ENCODE results near the gene METTL24.
"Not testable (repeated sequence)": the region's sequence is repeated elsewhere in the genome, so short reads cannot be mapped to it uniquely, and the experiment has no call there.

METTL24 gene

DNA sequence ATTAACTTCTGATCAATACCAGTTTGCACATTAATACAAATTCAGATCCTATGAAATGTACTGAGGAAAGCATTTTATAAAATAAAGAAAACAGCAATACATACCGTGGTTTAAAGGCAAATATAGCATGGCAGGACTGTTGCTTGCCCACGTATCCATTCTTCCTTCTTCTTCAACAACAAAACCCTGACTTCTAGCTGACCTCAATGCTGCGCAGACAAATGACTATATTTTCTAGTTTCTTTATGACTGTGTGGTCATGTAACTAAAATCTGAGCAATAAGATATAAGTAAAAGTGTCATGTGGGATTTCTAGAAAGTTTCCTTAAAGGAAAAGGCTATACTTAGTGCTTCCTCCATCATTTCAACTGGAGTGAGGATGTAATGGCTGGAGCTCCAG is 92.9 kb downstream of the METTL24 start:
- DNase-seq (ENCODE audit: low spot score) = no peak

DNA sequence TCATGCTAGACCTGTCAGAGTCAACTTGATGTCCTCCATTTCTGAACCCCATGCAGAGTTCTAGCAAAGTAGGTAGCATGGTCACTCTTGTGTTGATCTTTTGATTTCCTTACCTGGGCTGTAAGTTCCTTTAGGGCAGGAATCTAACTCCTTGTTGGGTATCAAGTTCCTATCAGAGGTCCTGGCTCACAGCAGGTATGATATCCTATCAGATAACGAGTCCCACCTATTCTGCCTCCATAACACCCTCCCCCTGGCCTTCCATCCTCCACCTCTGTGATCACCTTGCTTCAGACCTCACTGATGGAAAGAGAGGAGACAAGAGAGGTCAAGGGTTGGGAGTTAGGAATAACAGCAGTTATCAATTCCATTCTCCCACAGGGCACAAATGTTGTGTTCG is 101.8 kb downstream of the METTL24 start:
- no peak for DNase-seq (ENCODE audit: low spot score)

DNA sequence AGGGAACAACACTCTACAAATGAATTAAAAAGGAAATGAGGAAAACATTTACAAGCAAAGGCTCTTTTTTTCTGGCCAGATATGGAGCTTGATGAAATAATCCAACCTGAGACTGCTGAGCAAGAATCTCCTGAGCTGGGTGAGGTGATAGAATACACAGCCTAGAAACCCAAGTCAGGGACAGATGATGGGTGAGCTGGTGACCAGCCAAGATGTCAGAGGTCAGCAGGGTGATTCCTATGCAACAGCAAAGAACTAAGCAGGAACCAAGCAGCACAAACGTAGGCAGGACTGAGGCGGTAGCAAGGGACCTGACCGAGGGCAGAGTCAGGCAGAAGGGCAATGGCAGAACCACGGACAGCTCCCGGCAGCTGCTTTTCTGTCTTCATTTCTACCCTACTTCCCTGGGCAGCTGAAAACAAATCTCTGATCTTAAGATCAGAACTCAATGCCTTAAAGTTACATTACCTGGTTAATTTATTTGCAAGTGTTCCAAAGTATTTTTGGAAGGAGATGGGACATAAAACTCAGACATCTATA is 102.9 kb downstream of the METTL24 start:
- DNase-seq (ENCODE audit: low spot score) = peak; percentile 55

DNA sequence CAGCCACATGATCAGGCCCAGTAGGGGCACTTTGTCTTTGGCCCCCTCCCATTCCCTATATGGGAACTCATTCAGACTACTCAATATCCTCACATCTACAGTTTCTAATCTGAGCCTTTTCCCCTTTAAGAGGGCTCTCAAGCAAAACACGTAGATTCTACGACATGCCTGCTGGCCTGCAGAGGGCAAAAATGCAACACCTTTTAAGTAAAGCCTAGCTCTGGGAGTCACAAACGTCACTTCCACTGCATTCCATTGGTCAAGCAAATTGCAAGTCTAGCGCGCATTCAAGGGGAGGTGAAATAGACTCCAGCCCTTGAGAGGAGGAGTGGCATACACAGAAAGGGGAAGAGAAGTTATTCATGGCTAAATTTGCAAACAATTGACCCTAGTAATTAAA is 107.3 kb downstream of the METTL24 start:
- no peak for DNase-seq (ENCODE audit: low spot score)

DNA sequence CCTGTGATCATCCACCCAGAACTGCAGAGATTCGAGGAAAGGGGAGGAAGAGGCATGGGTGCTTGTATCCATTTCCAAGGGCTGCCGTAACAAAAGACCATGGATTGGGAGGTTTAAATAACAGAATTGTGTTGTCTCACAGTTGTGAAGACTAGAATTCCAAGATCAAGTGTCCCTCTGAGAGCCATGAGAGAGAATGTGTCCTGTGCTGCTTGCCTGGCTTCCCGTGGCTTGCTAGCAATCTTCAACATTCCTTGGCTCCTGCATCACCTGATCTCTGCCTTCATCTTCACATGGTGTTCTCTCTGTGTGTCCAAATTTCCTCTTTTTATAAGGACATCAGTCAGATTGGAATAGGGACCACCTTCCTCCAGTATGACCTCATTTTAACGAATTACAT is 108.1 kb downstream of the METTL24 start:
- no peak for DNase-seq (ENCODE audit: low spot score)

DNA sequence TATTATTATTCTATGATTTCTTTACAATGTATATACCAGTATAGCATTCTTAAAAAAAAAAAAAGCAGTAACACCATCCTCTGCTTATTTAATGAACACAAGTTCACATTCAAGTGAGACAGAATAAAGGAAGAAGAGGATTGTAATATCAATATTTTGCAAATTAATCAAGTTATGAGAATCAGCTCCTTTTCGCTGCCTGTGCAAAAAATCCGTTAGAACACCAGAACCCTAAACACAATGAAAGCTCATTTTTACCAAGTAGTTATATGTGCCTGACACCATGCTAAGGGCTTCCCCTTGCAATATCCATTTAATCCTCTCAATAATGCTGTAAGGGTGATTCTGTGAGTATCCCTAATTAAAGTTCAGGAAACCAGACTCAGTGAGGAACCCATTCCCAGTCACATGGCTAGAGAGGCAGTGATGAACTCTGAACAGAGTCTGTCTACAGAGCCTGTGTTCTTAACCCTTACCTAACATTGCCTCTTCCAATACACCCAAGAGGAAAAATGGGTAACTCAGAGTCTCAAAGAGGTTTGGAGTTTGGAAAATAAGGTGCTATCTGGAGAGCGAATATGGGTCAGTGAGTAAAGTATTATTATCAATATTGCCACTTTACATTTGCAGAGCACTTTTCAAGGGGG is 111.1 kb downstream of the METTL24 start:
- DNase-seq (ENCODE audit: low spot score) = no peak

- no peak for DNase-seq (ENCODE audit: low spot score)
Measured at GRCh38 chr6:110246378-110246777, 111.8 kb downstream of the METTL24 start.

- DNase-seq (ENCODE audit: low spot score) = peak; percentile 31
Measured at GRCh38 chr6:110244621-110245020, 113.5 kb downstream of the METTL24 start.

DNA sequence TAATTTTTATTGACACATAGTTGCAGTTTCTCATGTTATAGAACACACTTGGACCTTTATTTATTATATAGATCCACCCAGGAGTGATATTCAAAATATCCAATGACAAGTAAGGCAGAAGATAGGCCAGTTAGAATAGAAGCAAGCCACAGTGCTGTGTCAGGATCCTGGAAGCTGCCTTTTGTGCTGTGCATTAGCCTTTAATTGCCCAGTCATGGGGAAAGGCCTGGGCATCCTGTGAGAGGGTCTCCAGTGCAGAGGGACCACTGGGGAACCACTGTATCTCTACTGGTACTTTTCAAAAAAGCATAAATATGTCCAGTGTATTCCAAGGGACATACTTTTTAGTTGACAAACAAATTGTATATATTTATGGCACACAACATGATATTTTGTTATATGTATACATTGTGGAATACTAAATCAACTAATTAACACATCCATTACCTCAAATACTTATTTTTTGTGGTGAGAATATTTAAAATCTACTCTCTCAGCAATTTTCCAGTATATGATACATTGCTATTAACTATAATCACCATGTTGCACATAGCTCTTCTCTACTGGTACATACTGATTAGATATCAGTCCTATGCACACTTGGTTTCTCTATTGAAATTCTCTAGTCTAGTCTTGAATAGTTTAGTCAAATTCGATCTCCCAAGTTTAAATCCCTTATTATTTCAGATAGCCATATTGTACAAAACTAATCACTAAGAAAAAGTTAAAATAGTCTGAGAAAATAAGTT is 118.4 kb downstream of the METTL24 start:
- DNase-seq (ENCODE audit: low spot score) = no peak

- DNase-seq (ENCODE audit: low spot score) = not testable (repeated sequence)
Measured at GRCh38 chr6:110236007-110236406, 122.1 kb downstream of the METTL24 start.

- DNase-seq (ENCODE audit: low spot score) = no peak
Measured at GRCh38 chr6:110233770-110234374, 124.3 kb downstream of the METTL24 start.

DNA sequence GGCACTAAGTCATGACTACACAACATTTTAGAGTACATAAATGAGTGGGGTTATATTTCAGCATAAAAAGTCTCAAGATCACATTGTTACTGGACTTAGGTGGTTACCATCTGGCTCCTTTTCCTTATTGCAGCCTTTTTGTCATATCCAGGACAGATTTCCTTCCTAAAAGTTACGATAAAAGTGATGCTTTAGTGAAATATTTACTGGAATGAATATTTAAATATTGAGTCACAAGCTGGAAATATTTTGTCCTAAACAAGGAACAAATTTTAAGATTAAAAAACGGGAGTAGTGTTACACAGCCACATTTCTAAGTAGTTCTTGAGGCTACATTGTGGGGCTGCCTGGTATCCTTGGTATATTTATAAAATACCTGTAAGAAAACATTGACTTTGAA is 125.7 kb downstream of the METTL24 start:
- DNase-seq (ENCODE audit: low spot score) = no peak

DNA sequence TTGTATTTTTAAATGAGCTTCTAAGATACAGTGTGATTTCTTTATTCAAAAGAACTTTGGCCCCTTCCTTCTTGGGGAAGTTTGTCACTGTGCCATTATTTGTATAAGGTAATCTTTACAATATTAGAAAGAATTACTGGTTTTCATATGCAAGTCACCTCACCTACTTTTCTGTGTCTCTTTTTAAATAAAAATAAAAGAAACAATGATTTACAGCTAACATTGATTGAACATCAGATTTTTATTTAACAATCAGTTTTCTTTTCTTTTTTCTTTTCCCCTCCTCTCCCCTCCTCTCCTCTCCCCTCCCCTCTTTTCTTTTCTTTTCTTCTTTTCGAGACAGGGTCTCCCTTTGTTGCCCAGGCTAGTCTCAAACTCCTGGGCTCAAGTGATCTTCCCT is 131.9 kb downstream of the METTL24 start:
- DNase-seq (ENCODE audit: low spot score) = no peak

GRCh38 chr6:110221738-110222137 is 136.4 kb downstream of the METTL24 start:
- DNase-seq (ENCODE audit: low spot score) = no peak

- DNase-seq (ENCODE audit: low spot score) = peak; percentile 21
Measured at GRCh38 chr6:110217266-110217665, 140.9 kb downstream of the METTL24 start.

- DNase-seq (ENCODE audit: low spot score) = no peak
Measured at GRCh38 chr6:110216140-110216539, 142.0 kb downstream of the METTL24 start.

GRCh38 chr6:110214338-110214737 is 143.8 kb downstream of the METTL24 start:
- DNase-seq (ENCODE audit: low spot score) = no peak

DNA sequence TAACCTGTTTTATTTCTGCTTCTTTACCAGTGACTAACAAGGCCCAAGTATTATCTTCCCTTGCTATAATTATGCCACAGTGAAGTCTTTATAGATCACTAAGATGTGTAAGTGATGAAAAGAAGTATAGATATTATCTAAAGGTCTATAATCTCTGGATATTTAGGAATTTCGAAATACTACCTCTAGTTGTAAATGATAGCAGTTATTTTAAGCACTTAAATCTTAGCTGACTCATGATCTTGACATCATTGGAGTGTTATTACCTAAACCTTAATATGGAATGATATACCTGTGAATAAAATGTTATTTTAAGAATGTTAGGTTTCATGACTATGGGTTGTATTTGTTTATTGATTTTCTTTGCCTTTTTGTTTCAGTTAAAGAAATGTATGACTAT is 146.4 kb downstream of the METTL24 start:
- DNase-seq (ENCODE audit: low spot score) = no peak

- DNase-seq (ENCODE audit: low spot score) = no peak
Measured at GRCh38 chr6:110207652-110208051, 150.5 kb downstream of the METTL24 start.

- no peak for DNase-seq (ENCODE audit: low spot score)
Measured at GRCh38 chr6:110201151-110201884, 156.8 kb downstream of the METTL24 start.

DNA sequence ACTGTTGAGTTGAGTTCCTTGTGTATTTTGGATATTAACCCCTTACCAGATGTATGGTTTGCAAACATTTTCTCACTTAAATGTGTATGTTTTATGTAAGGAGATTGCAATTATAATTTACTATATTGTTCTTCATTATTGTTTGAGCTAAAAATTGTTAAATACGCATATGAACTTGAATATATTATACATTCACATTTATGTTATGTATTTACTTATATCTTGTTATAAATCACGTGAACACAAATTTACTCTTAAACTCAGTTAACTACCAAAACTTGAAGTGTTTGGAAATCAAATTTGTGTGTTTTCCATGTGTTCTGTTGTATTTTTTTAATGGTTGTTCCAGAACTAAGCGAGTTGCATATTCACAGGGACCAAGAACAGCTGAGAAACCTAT is 159.6 kb downstream of the METTL24 start:
- DNase-seq (ENCODE audit: low spot score) = no peak

DNA sequence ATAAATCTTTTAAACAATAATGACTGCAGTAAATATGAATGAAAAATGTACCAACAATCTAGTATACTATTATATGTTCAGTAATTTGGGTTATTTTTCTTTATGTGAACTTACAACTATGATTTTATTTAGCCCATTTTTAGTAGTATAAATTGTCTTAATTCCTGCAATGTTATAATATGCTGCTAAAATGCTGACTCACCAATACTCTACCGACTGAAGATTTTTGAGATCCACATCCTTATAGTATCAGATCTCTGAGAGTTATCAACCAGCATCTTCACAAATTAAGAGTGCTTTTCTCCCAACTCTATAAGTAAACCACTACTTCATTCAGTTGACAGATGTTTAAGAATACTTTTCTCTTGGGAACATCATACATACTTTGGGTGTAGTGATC is 161.3 kb downstream of the METTL24 start:
- no peak for DNase-seq (ENCODE audit: low spot score)
